Measurements from ENCODE around the gene SND1.

The SND1 gene

GRCh38 chr7:127895814-127896280 lies 243.9 kb downstream of the SND1 start:
- ChIA-PET CTCF (interaction anchor here (0.6 kb wide), 1 partner anchor 106 kb away, joined by 4 read pairs; no protein-coding TSS in a partner anchor), POLR2A (no interaction called here)
- no peak for TF ChIP-seq ZNF138 (tag by site-specific recombination; IDR thresholded peaks at IDR 0.05; ENCODE audit: borderline replicate concordance)
- TF ChIP-seq EGR2 (tag by site-specific recombination; IDR thresholded peaks at IDR 0.05; ENCODE audit: low read depth) = 0 out of 2 replicates have a peak, but pooled peaks have one; percentile 10
- H3K9me3 ChIP-seq (ENCODE audit: control insufficient read depth, insufficient read depth, low read depth, low read length) = no peaks in the 10 kb centered on the region
- no peaks in the 10 kb centered on the region for H3K4me1 ChIP-seq (ENCODE audit: control insufficient read depth, insufficient read depth, low read length)
- peaks cover 0 to 14% of the 10 kb centered on the region in 2 experiments; a peak in 1 of 3 replicates for H3K36me3 ChIP-seq (ENCODE audit: control insufficient read depth in 2 of 2, insufficient read depth in 1 of 2, low read length in 2 of 2)
- H3K4me3 ChIP-seq (ENCODE audit: low read depth, low read length) = no peak overlapping the region
- H3K27ac ChIP-seq (ENCODE audit: extremely low read depth, low read depth, low read length) = no peak overlapping the region

- no peaks in the 10 kb centered on the region for H3K4me1 ChIP-seq (ENCODE audit: control insufficient read depth, insufficient read depth, low read length)
- H3K27ac ChIP-seq (ENCODE audit: extremely low read depth, low read depth, low read length) = no peak overlapping the region
- POLR2A ChIA-PET = no interaction called here
- H3K4me3 ChIP-seq (ENCODE audit: low read depth, low read length) = no peak overlapping the region
- H3K9me3 ChIP-seq (ENCODE audit: control insufficient read depth, insufficient read depth, low read depth, low read length) = no peaks in the 10 kb centered on the region
- TF ChIP-seq SCRT2 (tag by site-specific recombination; IDR thresholded peaks at IDR 0.05) (0 out of 2 replicates have a peak, but pooled peaks have one; percentile 8), ZSCAN5A (tag by site-specific recombination; IDR thresholded peaks at IDR 0.05) (no peak)
- peaks cover 0 to 6% of the 10 kb centered on the region in 2 experiments; a peak in 1 of 3 replicates for H3K36me3 ChIP-seq (ENCODE audit: control insufficient read depth in 2 of 2, insufficient read depth in 1 of 2, low read length in 2 of 2)
- CTCF ChIA-PET = interaction anchor here (0.6 kb wide), 1 partner anchor 106 kb away, joined by 4 read pairs; no protein-coding TSS in a partner anchor
These were observed 244.7 kb downstream of the SND1 start for GRCh38 chr7:127896659-127897058.

GRCh38 chr7:127897704-127898454 lies 245.9 kb downstream of the SND1 start:
- Histone ChIP-seq H3K36me3 (ENCODE audit: control insufficient read depth in 2 of 2, insufficient read depth in 1 of 2, low read length in 2 of 2) (no peaks in the 10 kb centered on the region), H3K4me3 (ENCODE audit: low read depth, low read length) (no peak overlapping the region), H3K9me3 (ENCODE audit: control insufficient read depth, insufficient read depth, low read depth, low read length) (no peaks in the 10 kb centered on the region), H3K27ac (ENCODE audit: extremely low read depth, low read depth, low read length) (no peak overlapping the region), H3K4me1 (ENCODE audit: control insufficient read depth, insufficient read depth, low read length) (no peaks in the 10 kb centered on the region)
- TF ChIP-seq ZNF148 (tag by site-specific recombination; IDR thresholded peaks at IDR 0.05; ENCODE audit: borderline replicate concordance) (no peak), BCL11A (tag by site-specific recombination; IDR thresholded peaks at IDR 0.05; ENCODE audit: low read depth) (no peak), IKZF3 (tag by site-specific recombination; IDR thresholded peaks at IDR 0.05) (no peak), ZNF658 (tag by site-specific recombination; IDR thresholded peaks at IDR 0.05) (no peak), ZNF747 (tag by site-specific recombination; IDR thresholded peaks at IDR 0.05) (no peak), ZFHX2 (tag by site-specific recombination; conservative IDR thresholded peaks at IDR 0.05) (peak; percentile 21), ZIC2 (tag by site-specific recombination; IDR thresholded peaks at IDR 0.05) (no peak), EGR2 (tag by site-specific recombination; IDR thresholded peaks at IDR 0.05; ENCODE audit: low read depth) (0 out of 2 replicates have a peak, but pooled peaks have one; percentile 14)
- ChIA-PET CTCF (no interaction called here), POLR2A (no interaction called here)

- Histone ChIP-seq H3K4me3 (ENCODE audit: low read depth, low read length) (no peak overlapping the region), H3K27ac (ENCODE audit: extremely low read depth, low read depth, low read length) (no peak overlapping the region), H3K36me3 (ENCODE audit: control insufficient read depth in 2 of 2, insufficient read depth in 1 of 2, low read length in 2 of 2) (no peaks in the 10 kb centered on the region), H3K4me1 (ENCODE audit: control insufficient read depth, insufficient read depth, low read length) (no peaks in the 10 kb centered on the region), H3K9me3 (ENCODE audit: control insufficient read depth, insufficient read depth, low read depth, low read length) (no peaks in the 10 kb centered on the region)
- POLR2A ChIA-PET = no interaction called here
- TF ChIP-seq ZNF488 (tag by site-specific recombination; IDR thresholded peaks at IDR 0.05) = no peak
- peak; percentile 44; the same call in 1 of the 2 replicates for TF ChIP-seq SCRT2 (tag by site-specific recombination; IDR thresholded peaks at IDR 0.05)
- no peak for TF ChIP-seq RBAK (tag by site-specific recombination; IDR thresholded peaks at IDR 0.05)
- CTCF ChIA-PET = interaction anchor here (0.6 kb wide), 1 partner anchor 562 kb away, joined by 3 read pairs; no protein-coding TSS in a partner anchor
These were observed 247.4 kb downstream of the SND1 start for GRCh38 chr7:127899411-127899810.
